B cell (primary cell): ENCODE results near the gene LPCAT1. TPM values are rescaled to one million over a fixed set of nuclear protein-coding genes. Genes with fewer than 3 reads are reported as not detected.

Experiments used
- ATAC-seq: fragments of 200-7000 bp; cut with Tn5 transposase; one replicate; pipeline ENCODE4 v1.10.0; 2021; ENCODE audit warnings: low read depth, mild to moderate bottlenecking, moderate number of reproducible peaks, moderate library complexity
- CTCF ChIA-PET: fragments of 350-600 bp; sonication (Branson Sonifier 250); formaldehyde crosslinking; loops from one replicate; lab custom pipeline; 2021; ENCODE audit warnings: antibody characterized with exemption, inconsistent platforms; lab: Charles Lee
- POLR2A ChIA-PET: fragments of 350-600 bp; sonication (Branson Sonifier 250); formaldehyde crosslinking; loops from one replicate; lab custom pipeline; 2021; ENCODE audit warnings: antibody characterized with exemption; lab: Charles Lee
- DNase-seq: peaks from one replicate; pipeline ENCODE4 v3.0.0; 2013
- H2AFZ ChIP-seq: 2 replicates; pipeline ENCODE4 v1.6.1; 2012; ENCODE audit warnings: mild to moderate bottlenecking, low read depth, low read length; ENCODE audit not compliant: insufficient read depth, poor library complexity, severe bottlenecking
- H3K27ac ChIP-seq, 2 donors: 1 replicate in 1 of 2; 2 replicates in 1 of 2; pipeline ENCODE4 v1.5.1; 2012 to 2013; ENCODE audit warnings: low read length in 2 of 2, mild to moderate bottlenecking in 2 of 2, moderate library complexity in 1 of 2
- H3K27me3 ChIP-seq, 4 experiments: fragments of 200-600 bp in 1 of 4; sonication (generic) in 1 of 4; replicated peaks in 1 of 4; 1 replicate in 2 of 4; 2 replicates in 2 of 4; pipeline versions ENCODE4 v1.6.1 to v1.7.0; 2013 to 2016; ENCODE audit warnings: low read length in 3 of 4, mild to moderate bottlenecking in 2 of 4, mixed read lengths in 1 of 4, moderate library complexity in 1 of 4; ENCODE audit not compliant: insufficient read depth in 4 of 4, control insufficient read depth in 3 of 4; ENCODE audit errors: control extremely low read depth in 1 of 4
- H3K36me3 ChIP-seq, 2 experiments: replicated peaks in 1 of 2; 1 replicate in 1 of 2; 2 replicates in 1 of 2; pipeline versions ENCODE4 v1.6.1 to v1.7.1; 2013; ENCODE audit warnings: low read length in 1 of 2; ENCODE audit not compliant: insufficient read depth in 2 of 2, control insufficient read depth in 1 of 2; ENCODE audit errors: control extremely low read depth in 1 of 2, extremely low read depth in 1 of 2
- H3K4me1 ChIP-seq, 2 donors: fragments of 200-600 bp in 1 of 2; sonication (generic) in 1 of 2; 1 replicate in 1 of 2; 2 replicates in 1 of 2; pipeline versions ENCODE4 v1.5.1 to v1.6.1; 2013 to 2017; ENCODE audit warnings: low read length in 2 of 2; ENCODE audit not compliant: control insufficient read depth in 2 of 2, insufficient read depth in 2 of 2
- H3K4me2 ChIP-seq: replicated peaks from 2 replicates; pipeline ENCODE3; 2012; ENCODE audit warnings: mild to moderate bottlenecking, low read depth, low read length; ENCODE audit not compliant: poor library complexity, severe bottlenecking
- H3K4me3 ChIP-seq, 5 experiments: fragments of 200-600 bp in 1 of 5; sonication (generic) in 1 of 5; 1 replicate in 3 of 5; 2 replicates in 2 of 5; pipeline versions ENCODE4 v1.5.1 to v1.7.0; 2011 to 2016; ENCODE audit warnings: low read length in 4 of 5, mild to moderate bottlenecking in 4 of 5, low read depth in 2 of 5, control low read depth in 1 of 5, moderate library complexity in 1 of 5; ENCODE audit not compliant: insufficient read depth in 1 of 5; ENCODE audit errors: control extremely low read depth in 1 of 5, extremely low read depth in 1 of 5
- H3K79me2 ChIP-seq: fragments of 200-600 bp; sonication (generic); one replicate; pipeline ENCODE4 v1.6.0; 2016; ENCODE audit warnings: low read length; ENCODE audit not compliant: control insufficient read depth, insufficient read depth
- H3K9ac ChIP-seq: fragments of 200-600 bp; sonication (generic); 2 replicates; pipeline ENCODE4 v1.6.1; 2017; ENCODE audit warnings: mild to moderate bottlenecking, low read length, moderate library complexity
- H3K9me3 ChIP-seq, 3 donors: one replicate each; pipeline versions ENCODE4 v1.6.1 to v1.7.1; 2013; ENCODE audit warnings: low read length in 2 of 3; ENCODE audit not compliant: control insufficient read depth in 2 of 3, insufficient read depth in 1 of 3; ENCODE audit errors: control extremely low read depth in 1 of 3
- H4K20me1 ChIP-seq: 2 replicates; pipeline ENCODE4 v1.6.0; 2012; ENCODE audit warnings: mild to moderate bottlenecking, low read length; ENCODE audit not compliant: insufficient read depth, control insufficient read depth, poor library complexity, severe bottlenecking
- H3K27ac Mint-ChIP-seq: one replicate; pipeline ENCODE4 v1.8.0; 2021; ENCODE audit warnings: mixed read lengths
- H3K27me3 Mint-ChIP-seq: one replicate; pipeline ENCODE4 v1.8.0; 2021; ENCODE audit warnings: mixed read lengths
- H3K4me1 Mint-ChIP-seq: one replicate; pipeline ENCODE4 v1.8.0; 2021; ENCODE audit warnings: mixed read lengths
- H3K4me3 Mint-ChIP-seq: one replicate; pipeline ENCODE4 v1.8.0; 2021; ENCODE audit warnings: mixed read lengths
- H3K9me3 Mint-ChIP-seq: one replicate; pipeline ENCODE4 v1.8.0; 2022; ENCODE audit warnings: mixed read lengths; ENCODE audit not compliant: insufficient read depth
- CTCF ChIP-seq: fragments of 200-600 bp; IDR thresholded peaks from one replicate; pipeline ENCODE4 v1.8.0; 2022; ENCODE audit warnings: antibody characterized with exemption, mild to moderate bottlenecking
- EZH2 ChIP-seq: IDR thresholded peaks from 2 replicates; pipeline ENCODE4 v1.6.1; 2012; ENCODE audit warnings: borderline replicate concordance, low read depth, mild to moderate bottlenecking, moderate library complexity, low read length; ENCODE audit not compliant: insufficient read depth, poor library complexity, severe bottlenecking
- WGBS: methylation state at CpG from one replicate; pipeline ENCODE4 v1.1.5; 2013; ENCODE audit warnings: missing lambda C conversion rate; ENCODE audit not compliant: insufficient coverage; 5-methylcytosine and 5-hydroxymethylcytosine counted together
- intact Hi-C: fragments of 100-400 bp; cut with micrococcal nuclease; formaldehyde crosslinking; loops from one replicate; pipeline ENCODE4 v1.10.0; 2022
- polyA plus RNA-seq: library from polyadenylated mRNA; depleted of rRNA; stranded (reverse); fragments of >200 nt; gene quantifications from 2 replicates; pipeline ENCODE4 v1.2.3, GENCODE V29; 2012
- total RNA-seq, 2 donors: library from RNA; stranded (reverse); fragments of 120-200 nt in 1 of 2; gene quantifications; 1 replicate in 1 of 2; 2 replicates in 1 of 2; pipeline versions ENCODE4 v1.2.3 to v1.2.4, GENCODE V29; 2013 to 2022

LPCAT1 gene
- total and polyA plus RNA-seq, 2 donors (not counting 1 experiment from before 2014, with no cell fraction given), result 94.8 to 159 TPM

DNA sequence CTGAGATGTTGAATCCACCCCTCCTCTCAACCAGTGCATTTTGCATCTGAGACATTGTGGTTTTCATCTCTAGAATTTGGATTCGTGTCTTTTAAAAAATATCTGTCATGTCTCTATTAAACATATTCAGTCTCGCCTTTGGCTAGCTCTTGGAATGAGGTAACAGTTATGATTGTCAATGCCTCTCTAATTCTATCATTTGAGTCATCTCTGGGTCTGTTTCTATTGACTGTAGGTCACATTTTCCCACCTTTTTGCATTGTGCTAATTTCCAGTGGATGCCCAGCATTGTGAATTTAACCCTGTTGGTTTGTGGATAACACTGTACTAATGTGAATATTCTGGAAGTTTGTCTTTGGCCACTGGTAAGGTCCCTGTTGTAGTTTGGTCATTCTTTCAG, 70.1 kb downstream of the LPCAT1 start:
- Histone ChIP-seq H3K4me1 (no peaks in the 10 kb centered on the region), H3K36me3 (peaks cover 2 to 4% of the 10 kb centered on the region in 2 experiments), H3K27ac (no peak overlapping the region), H2AFZ (no peak overlapping the region), H3K4me2 (no peak overlapping the region), H3K9me3 (peaks cover 13 to 35% (median 28%) of the 10 kb centered on the region in 3 donors), H4K20me1 (no peaks in the 10 kb centered on the region), H3K27me3 (peaks cover 0 to 2% (median 0%) of the 10 kb centered on the region in 4 experiments), H3K79me2 (no peaks in the 10 kb centered on the region), H3K4me3 (no peak overlapping the region), H3K9ac (no peak overlapping the region)
- H3K4me1 Mint-ChIP-seq, result no peaks in the 10 kb centered on the region
- DNase-seq (no peak), ATAC-seq (no peak)
- ChIA-PET POLR2A (no interaction called here), CTCF (no interaction called here)
- no CpG with 5 or more reads among the region's 2 CpGs for WGBS
- H3K27me3 Mint-ChIP-seq, result peaks cover 15% of the 10 kb centered on the region
- intact Hi-C loops, result no loop called here
- H3K9me3 Mint-ChIP-seq, result peaks cover 11% of the 10 kb centered on the region
- H3K4me3 Mint-ChIP-seq, result no peak overlapping the region
- no peak overlapping the region for H3K27ac Mint-ChIP-seq
- TF ChIP-seq CTCF (no peak), EZH2 (no peak)

GRCh38 chr5:1449081-1449630, 74.6 kb downstream of the LPCAT1 start:
- peaks cover 8% of the 10 kb centered on the region for H3K9me3 Mint-ChIP-seq
- H3K27me3 ChIP-seq, result peaks cover 0 to 26% (median 9%) of the 10 kb centered on the region in 4 experiments
- no peak for ATAC-seq
- H3K9me3 ChIP-seq, result peaks cover 9 to 15% (median 15%) of the 10 kb centered on the region in 3 donors
- H2AFZ ChIP-seq, result no peak overlapping the region
- ChIA-PET CTCF (no interaction called here), POLR2A (no interaction called here)
- no peaks in the 10 kb centered on the region for H3K36me3 ChIP-seq
- no peak for TF ChIP-seq EZH2
- WGBS, result 95% methylated on average over 11 of the region's 12 CpGs
- no peaks in the 10 kb centered on the region for H4K20me1 ChIP-seq
- H3K4me1 ChIP-seq, result peaks cover 12 to 17% of the 10 kb centered on the region in 2 donors
- no peak for DNase-seq
- H3K27me3 Mint-ChIP-seq, result peaks cover 30% of the 10 kb centered on the region
- no peak overlapping the region for H3K27ac Mint-ChIP-seq
- no peak overlapping the region for H3K4me3 Mint-ChIP-seq
- intact Hi-C loops, result no loop called here
- no peak overlapping the region for H3K4me2 ChIP-seq
- no peak overlapping the region for H3K4me3 ChIP-seq
- H3K79me2 ChIP-seq, result no peaks in the 10 kb centered on the region
- H3K27ac ChIP-seq, result no peak overlapping the region
- H3K4me1 Mint-ChIP-seq, result peaks cover 10% of the 10 kb centered on the region
- H3K9ac ChIP-seq, result no peak overlapping the region
